T-helper 9 cell (primary cell): ENCODE data around the gene ITPR3.

Experiments used
- DNase-seq: peaks from one replicate; pipeline ENCODE4 v3.0.0-alpha.2; 2020

ITPR3 gene

DNA sequence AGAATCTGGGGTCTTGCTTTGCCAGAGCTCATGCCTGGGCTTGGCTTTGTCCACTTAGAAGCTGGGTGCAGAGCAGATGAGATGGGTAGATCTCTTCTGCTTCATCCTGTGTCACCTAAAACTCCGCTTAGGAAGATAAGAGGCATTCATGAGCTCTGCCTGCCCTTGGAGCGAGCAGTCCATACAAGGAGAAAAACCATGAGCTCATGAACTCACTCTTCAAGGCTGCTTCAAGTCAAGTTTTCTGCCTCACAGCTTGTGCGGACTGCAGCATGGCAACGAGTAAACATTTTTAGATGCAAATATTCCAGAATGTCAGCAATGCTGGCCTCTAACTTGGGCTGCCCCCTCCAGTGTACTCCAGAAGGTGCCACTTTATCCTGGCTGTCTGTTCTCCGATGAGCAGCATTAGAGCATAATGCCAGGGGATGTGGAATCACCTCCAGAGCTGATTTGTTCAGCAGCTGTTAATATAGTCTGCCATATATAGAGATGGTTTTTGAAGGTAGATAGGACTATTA, 101.0 kb downstream of the ITPR3 start:
- DNase-seq: no peak

DNA sequence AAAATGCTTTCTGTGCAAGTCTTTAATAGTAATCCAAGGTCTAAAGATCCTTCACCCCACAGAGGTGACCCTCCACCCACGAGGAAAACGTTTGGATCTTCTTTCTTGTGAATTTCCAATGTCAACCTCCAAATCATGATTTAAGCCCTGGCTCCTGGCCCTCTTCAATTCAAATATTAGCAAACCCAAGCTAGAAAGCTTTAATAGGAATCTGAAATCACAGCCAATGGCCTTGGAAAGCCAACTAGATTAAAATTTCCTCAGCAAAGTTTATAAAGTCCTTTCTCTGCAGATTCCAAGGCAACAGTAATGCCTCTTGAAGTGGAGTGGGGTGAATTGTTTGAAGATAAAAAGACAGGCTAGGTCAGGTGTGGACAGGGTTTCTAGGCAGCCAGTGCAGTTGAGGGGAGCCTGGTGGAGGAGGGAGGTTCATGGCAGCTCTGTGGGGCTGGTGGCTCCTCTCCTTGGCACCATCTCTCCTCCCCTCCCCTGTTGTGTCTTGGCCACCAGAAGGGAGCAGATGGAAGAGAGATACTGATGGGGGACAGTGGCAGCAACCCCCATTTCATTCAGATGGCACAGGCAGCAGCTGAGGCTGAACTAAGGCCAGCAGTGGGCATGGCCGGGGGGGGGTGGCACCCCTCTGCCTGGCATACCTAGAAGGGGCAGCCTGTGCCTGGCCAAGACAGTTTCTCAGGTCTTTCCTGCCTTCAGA, 102.4 kb downstream of the ITPR3 start:
- no peak for DNase-seq

DNA sequence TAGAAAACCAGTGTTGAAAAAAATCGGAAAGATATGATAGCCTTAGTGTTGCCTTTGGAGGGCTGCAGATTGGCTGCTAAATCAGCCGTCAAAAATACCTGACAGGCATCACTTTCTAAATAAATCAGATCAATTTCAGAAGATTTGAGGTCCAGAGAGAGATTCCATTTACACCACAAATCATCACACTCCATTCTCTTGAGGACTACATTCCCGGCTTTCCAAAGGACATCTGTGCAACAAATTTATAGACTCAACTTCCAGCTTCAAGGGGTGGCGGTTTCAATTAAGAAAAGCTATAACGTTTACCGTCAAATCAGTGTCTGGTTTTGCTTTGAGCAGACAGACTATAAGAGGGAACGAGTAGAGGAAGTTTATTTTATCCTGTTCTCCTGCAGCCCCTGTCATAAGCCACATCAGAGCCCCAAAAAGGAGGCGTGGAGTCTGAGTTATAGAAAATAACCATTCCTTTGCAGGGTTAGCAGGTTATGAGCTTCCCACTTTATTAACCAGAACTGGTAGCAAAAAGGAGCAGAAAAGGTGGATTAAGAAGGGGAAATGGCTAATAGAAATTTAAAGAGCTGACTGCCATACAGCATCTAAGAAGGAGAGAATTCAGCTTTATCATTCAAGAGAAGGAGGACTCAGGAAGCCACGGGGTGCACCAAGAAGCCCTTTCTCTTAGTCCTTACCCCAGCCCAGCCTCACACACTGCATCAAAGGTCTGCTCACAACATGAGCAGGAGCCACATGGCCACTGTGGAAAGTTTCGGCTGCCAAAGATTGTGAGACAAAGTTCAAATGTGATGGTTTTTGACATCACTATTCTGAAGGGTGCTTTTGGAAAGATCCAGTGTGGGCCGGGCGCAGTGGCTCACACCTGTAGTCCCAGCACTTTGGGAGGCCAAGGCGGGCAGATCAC, 103.2 kb downstream of the ITPR3 start:
- no peak for DNase-seq

DNA sequence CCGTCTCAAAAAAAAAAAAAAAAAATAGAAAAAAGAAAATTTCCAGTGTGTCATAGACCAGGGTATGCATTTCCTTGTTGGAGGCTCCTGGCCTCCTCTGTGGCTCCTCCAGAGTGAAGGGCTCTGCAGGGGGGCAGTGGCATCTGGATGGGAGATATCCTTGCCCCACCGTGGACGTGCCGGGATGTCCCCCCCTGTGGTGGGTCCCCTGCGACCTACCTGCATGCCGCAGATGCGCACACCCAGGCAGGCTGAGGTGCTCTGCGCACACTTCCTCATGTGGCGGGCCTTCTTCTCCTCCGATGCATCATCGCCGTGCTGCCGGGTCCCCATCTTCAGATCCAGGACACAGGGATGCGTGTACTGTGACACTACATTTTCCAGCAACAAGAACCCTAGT, 104.1 kb downstream of the ITPR3 start:
- DNase-seq: no peak

DNA sequence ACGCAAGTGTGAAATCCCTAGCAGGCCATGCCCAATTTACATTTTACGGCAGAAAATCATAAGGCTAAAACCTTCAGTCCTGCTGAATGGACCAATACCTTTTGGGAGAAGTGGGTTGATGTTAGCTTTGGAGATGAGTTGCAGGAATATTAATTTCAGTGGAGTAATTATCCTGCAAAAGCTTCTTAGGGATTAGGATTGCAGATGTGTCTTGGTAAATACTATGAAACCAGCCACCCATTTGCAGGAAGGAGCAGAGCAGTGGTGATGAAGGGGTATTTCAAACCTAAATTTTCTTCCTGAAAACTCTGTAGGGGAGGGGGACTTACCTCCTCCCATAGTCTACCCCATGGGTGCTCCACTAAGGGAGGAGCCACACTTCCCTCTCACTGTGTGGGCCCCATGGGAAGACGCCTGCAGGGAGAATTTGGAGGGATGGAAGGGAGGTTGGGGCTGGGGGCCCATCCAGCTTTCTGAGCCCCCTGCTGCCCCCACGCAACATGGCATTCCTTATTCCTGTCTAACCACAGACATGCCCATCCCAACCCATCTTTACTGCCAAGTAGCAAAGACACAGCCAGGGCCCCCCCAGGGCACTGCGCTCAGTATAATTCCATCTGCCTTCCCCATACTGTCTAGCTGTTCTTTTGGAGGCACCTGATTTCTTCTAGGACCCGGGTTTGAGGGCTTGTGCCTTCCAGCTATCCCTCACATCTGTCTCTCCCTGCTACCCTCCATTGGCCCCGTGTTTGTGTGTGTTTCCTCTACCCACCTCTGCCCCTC, 105.0 kb downstream of the ITPR3 start:
- DNase-seq: no peak

DNA sequence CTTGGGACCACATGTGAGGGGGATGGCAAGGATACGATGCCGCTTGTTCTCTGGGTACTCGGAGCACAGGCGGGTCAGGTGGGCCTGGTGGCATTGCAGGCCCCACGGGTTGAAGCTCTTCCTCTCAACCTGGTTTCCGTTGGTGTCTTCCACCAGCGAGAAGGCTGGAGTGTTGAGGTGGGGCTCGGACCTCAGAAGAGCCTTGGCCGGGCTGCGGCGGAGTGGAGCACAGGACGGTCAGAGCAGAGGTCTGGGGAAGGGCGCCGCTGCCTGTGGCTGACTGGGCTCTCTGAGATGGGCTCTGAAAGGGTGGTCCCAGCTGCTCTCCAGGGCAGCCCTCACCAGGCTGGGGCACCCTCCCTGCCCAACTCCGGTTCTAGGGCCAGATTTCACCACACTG, 105.6 kb downstream of the ITPR3 start:
- DNase-seq: no peak

DNA sequence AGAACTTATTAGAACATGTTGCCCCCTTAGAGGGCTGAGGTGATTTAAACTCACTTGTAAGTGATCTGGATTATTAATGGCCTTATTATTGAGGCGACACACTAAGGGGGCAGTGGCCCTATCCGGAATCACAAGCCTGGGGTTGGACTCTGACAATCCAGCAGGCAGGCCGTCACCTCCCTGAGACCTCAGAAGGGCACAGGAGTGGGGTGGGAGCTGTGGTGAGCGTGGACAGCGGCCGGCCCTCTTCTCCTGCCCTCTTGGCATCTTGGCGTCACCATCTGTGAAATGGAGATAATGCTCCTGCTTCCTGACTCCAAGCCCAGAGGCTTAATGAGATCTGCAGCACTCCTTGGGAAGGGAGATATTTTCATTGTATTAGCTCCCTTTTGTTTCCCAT, 106.0 kb downstream of the ITPR3 start:
- DNase-seq: no peak

DNA sequence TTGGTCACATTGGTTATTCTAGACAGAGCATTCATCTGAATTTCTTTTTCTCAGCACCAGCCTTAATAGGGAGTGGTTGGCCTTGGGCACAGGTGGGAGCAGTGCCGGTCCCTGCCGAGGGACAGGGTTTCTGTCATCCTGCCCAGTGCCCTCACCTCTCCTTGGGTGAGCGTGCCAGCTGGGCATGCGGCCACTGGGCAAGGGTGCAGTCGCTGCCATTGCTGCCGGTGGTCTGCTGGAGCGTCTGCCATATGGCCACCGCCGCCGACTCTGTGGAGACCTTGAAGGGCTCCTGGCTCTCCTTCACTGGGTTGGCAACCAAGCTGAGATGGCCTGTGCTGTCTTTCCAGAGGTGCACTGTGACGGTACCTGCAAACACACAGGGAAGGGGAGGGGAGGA, 106.8 kb downstream of the ITPR3 start:
- no peak for DNase-seq

DNA sequence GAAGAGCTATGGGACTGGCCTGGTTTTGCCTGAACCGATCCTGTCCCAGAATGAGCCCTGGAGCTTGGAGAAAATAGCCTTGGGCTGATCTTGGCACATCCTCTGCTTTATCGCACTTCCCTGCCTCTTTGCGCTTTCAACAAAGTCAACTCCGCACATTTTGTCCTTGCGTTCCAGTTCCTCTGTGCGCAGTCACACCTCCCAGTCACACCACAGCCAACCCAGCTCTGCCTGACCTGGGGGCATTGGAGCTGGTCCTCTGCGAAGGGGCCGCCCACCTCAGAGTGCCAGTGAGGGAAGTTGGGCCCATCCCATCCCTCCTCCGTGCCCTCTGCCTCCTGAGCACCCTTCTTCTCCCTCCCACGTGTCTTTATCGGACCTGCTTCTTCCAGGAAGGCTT, 107.3 kb downstream of the ITPR3 start:
- no peak for DNase-seq

DNA sequence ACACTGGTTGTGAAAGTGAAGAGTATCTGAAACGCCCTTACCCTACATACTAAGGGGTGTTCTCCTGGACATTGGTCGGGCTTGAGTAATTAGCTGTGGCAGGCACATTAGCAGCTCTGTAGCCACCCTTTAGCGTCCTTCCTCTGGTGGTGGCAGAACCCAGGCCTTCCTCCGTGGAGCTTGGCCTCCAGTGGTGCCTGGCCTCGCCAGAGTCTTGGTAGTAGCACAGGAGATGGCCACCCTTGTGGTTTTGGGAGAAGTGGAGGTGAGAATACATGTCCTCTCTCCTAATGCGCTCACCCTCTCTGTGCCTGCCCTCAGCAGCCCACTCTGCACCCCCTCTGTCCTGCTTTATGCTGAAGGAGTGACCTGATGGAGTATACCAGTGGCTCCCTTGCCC, 107.9 kb downstream of the ITPR3 start:
- no peak for DNase-seq

DNA sequence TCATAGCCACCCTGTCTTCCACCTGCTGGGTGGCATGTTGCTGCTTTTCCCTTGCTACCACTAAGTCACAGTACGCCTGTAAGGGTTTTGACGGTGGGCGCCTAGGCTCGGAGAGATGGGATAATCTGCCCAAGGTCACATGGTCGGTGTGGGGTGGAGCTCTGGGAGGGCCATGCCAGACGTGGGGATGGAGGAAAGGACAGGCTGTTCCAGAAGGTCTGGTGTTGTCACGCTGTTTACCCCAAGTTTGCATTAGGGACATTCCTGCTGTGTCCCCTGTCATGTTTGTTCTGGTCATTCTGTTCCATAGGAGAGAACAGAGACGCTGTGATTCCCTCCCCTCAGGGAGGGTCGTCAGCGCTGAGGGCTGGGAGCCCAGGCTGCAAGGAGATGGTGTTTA, 109.5 kb downstream of the ITPR3 start:
- DNase-seq: no peak

DNA sequence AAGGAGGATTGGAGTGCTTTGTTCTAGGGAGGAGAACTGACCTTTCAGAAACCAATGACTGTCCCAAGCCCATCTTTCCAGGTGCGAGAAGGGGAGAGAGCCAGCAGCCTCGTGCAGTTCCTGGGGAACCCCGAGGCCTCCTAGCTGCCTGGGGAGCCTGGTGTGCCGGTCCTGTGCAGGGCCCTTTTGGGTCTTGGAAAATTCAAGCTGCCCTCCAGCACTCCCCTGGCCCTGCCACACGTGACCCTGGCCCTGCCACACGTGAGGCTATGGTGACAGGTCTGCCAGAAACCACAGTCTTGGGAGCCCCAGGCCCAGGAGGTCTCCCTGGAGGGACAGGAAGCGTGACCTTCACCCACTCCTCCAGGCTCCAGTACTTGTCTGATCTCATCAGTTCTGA, 109.9 kb downstream of the ITPR3 start:
- DNase-seq: no peak

DNA sequence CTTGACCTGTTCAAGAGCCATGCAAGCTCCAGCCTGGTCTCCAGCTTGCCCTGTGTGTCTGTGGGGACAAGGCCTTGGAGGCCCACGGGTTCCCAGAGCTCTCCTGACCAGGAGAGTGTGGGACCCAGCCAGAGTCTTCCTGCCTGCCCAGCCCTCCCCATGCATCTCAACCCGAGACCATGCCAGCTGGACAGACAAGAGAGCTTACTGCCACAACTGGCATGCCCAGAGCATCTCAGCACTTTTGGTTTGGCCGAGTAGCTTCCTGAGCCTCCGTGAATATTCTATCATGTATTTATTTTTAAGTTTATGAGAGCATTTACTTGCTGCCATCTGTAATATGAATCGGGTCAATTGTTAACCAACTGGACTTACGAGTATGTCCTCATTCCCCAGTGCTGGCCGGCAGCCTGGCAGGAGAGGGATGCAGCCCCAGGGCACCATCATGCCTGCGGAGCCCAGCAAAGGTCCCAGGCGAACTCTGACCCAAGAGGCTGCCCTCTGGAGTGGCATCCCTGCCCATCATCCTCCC, 110.7 kb downstream of the ITPR3 start:
- DNase-seq: no peak

DNA sequence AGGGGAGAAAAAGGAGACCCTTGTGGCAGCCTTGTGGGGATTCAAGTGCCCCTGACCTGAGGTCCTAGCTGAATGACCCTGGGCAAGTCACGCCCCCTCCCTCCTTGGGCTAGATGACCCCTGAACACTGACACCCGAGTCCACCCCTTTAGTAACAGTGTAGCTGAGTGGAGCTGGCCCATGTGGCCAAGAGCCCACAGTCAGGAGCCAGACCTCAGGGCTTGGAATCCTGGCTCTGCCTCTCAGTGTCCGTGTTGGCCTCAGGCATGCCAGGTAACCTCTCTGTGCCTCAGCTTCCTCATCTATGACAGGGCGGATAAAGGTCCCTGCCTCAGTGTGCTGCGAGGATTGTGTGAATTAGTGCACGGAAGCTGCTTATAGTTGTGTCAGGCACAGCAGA, 111.3 kb downstream of the ITPR3 start:
- DNase-seq: no peak

DNA sequence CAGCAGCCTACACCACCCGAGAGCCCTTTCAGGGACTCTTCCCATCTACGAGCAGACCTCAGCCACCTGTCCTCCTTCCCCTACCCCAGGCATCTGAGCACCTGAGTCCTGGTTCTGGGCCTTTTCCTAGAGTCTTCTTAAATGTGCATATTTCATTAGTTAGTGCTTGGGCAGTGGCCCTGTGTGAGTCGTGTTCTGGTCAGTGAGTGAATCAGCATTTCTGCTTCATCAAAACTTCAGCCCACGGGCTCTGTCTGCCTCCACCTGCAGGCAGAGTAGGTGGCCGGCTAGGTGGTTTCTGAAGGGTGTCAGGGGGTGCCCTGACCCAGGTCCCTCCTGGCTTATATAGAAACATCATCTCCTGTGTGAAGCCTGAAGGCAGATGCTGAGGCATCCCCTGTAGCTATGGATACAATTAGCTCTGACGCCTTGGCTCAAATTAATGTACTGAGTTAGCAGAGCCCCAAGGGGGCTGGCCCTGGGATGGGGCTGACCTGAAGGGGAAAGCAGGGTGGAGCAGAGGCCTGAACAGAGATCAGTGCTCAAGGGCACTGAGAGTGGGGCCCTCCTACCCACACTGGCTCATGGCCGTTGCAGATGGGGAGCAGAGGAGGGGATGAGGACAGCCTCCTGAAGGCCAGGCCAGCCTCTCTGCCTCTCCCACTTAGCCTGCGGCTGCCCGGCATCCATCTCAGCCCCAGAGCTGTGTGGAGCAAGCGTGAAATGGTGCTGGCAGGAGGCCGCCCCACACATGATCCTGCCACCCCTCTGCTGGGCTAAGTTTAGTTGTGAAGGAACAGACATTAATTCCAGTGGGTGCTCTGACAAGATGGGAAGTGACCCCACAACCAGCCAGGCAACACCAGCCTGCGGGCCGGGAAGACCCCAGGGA, 111.9 kb downstream of the ITPR3 start:
- no peak for DNase-seq

DNA sequence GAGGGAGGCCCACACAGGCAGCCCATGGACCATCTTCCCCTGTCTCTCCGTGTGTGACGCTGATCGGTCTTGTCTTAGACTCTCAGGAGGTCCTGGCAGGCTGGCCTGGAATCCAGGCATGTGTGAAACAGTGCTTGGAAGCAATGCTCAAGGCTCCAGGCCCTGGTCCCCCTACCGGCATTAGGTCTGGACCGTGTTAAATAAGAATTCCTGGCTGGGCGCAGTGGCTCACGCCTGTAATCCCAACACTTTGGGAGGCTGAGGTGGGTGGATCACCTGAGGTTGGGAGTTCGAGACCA, 112.5 kb downstream of the ITPR3 start:
- no peak for DNase-seq

DNA sequence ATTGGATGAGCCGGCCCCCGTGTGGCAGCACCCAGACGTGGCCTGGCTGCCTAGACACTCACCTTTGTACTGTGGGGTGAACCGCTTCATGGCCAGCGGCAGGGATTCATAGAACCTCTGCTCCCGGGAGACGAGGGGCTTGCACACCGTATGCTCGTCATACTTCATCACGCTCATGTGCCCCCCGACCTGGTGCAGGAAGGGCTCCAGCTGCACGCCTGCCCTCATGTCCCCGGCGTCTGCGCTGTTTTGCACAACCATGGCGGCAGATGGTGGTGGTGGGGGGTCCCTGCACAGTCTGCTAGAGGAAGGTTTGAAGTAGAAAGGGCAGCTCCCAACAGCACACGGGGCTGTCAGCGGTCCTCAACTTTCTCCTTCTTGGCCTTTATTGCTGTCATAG, 114.1 kb downstream of the ITPR3 start:
- DNase-seq: no peak

DNA sequence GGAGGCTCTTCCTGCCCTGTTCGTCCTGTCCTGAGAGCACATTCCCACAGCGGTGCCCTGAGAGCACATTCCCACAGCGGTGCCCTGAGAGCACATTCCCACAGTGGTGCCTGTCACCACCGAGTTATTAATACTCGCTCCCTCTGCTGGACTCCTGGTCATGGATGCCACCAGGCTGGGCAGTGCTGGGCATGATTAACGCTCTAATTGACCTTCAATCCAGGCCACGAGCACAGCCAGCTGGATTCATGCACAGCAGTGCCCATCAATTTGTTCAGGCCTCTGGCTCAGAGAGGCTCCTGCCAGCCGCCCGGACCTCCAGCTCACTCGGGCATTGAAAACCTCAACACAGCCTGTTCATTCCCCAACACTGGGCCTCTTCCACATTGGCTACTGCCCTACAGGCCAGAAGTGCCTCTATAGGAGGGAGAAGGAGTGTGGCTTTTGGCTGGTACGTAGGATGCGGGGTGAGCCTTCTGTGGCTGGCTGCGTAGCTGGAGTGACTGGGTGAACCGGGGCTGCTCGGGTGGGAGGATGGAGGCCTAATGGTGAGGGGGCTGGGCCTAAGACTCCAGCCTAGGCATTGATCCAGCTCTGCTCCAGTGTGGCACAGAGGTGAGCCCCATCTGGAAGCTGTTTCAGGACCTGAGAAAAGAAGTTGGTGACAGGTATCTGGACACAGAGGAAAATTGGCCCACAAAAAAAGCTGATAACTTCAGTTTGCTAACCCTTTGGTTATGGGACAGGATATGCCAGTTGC, 116.3 kb downstream of the ITPR3 start:
- no peak for DNase-seq

DNA sequence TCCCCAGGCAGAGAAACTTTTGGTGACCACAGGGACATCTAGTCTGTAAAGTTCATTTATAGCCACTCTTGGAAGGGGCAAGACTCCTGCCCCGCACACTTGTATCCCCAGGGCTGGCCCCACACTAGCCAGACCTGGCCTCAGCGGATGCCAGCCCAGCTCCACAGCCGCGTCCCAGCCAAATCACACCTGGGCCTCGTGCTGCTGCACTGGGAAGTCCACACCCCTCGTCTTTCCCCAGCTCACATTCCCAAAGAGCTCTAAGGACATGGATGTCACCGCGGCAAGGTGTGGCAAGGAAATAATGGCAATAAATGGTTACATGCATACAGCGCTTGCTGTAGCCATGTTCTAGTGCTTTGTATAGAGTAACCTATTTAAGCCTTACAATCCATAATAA, 117.0 kb downstream of the ITPR3 start:
- DNase-seq: no peak

DNA sequence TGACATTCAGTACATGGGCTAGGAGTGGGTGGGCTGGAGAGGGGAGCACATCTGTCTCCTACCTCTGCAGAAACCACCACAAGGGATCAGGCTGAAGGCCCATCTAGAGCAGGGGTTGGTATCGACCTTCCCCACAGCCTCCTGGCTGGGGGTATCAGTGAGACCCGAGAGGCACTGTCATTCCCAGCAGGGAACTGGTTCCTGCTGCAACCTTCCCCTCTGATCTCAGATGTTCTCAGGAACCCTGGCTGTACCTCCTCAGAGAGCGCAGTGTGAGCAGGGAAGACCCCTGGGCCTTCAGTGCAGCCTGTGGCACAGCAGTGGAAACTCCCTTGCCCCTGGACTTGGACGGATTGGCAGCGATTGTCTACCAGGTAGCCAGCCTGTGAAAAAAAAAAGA, 117.8 kb downstream of the ITPR3 start:
- no peak for DNase-seq

DNA sequence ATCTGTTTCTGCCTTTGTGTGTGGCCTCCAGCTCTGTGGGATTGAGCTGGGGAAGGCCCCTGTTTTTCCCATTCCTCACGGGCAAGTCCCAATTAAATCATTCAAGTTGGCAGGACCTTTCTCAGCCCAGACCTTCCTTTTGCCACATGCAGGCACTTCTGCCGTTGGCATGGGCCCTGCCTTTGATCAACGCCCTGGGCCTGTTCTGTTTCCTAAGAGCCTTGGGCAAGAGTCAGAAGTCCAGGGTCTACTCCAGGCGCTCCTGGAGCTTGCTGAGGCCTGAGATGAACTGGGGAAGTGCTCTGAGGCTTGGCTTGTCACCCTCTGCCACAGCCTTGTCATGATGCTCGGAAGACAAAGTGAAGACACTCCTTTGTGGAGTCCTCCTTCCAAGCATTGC, 118.4 kb downstream of the ITPR3 start:
- no peak for DNase-seq
